ENCODE data around the gene TUBGCP6.

The TUBGCP6 gene

DNA sequence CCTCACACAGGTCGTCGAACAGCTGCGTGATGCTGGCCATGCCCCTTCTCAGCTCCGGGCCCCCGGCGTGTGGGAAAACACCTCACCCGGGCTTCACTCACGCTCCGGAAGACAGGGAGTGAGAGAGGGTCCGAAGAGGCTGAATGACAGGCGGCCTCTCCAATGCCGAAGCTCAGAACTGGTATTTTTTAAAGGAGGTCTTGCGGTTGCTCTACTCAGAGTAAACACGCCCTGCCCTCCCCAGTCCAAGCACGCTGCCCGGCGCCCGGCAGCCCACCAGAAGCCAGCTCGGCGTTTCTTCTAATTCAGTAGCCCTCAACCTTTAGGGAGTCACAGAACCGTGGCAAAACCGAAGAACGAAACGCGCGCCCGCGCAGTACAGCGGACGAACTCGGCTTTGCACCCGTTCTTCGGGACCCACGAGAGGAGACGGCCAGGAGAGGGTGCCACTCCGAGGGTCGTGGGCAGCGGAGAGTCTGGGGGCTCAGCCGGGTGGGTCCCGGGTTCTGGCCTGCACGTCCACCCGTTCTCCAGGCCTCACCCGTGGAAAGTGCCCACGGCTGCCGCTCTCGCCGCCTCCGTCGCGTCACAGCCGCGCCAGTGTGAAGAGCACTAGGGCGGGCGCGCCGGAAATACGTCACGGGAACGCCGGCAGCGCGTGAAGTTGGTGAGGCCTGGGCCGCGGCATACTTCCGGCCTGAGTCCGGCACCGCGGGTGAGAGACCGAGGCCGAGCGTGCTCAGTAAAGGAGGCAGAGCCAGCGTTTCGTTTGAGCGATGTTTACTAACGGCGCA is at the start of gene TUBGCP6:
TSS of gene TUBGCP6 (minus strand) at position 604 of the 794 bp plus-strand sequence. CDS start at position 40, 564 bp downstream.
- no peak for TF ChIP-seq CTCF (IDR thresholded peaks at IDR 0.05)

DNA sequence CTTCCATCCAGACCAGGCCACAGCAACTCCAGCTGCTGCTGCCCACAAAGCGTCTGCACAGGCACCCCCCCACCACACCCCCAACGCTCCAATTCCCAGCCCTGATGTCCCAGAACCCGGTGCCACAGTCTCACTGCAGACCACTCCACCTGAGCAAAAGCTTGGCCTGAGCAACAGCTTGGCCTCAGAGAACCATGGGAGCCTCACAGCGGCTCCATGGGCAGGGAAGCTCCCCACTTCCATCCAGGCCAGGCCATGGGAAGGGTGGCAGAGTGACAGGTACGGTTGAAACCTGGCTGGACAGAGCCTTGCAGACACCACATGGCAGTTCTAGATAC is 49.5 kb upstream of the TUBGCP6 start:
- TF ChIP-seq CTCF (IDR thresholded peaks at IDR 0.05), result no peak

- TF ChIP-seq CTCF (IDR thresholded peaks at IDR 0.05), result no peak
These were observed 48.9 kb upstream of the TUBGCP6 start for GRCh38 chr22:50293441-50294318.

GRCh38 chr22:50292643-50293440 is 48.0 kb upstream of the TUBGCP6 start:
- TF ChIP-seq CTCF (IDR thresholded peaks at IDR 0.05), result no peak

DNA sequence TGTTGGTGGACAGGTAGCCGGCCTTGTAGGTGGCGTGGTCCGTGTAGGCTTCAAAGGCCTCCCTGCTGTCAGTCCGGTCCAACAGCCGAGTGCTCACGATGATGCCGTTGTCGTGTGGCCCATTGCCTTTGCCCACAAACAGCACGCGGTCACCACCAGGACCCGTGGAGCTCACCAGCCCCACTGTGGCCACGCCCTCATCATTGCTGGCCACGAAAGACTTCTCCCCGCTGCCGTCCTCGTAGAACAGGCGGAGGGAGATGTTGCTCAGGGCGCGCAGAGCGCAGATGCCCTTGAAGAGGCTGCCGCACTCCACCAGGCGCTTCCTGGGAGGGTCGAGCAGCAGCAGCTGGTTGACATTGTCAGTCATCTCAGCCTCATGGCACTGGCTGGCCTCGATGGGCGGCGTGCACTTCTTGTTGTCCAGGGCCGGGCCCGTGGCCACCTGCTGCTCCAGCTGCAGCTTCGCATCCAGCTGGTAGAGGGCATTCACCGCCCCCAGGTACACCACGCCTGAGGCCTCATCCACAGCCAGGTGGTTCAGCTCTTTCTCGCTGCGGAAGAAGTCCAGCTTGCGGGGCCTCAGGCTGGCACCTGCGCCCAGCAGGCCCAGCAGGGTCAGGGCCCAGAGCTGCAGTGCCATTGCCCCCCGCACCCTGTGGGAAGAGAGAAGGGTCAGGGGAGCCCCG is 45.3 kb upstream of the TUBGCP6 start:
- no peak for TF ChIP-seq CTCF (IDR thresholded peaks at IDR 0.05)

DNA sequence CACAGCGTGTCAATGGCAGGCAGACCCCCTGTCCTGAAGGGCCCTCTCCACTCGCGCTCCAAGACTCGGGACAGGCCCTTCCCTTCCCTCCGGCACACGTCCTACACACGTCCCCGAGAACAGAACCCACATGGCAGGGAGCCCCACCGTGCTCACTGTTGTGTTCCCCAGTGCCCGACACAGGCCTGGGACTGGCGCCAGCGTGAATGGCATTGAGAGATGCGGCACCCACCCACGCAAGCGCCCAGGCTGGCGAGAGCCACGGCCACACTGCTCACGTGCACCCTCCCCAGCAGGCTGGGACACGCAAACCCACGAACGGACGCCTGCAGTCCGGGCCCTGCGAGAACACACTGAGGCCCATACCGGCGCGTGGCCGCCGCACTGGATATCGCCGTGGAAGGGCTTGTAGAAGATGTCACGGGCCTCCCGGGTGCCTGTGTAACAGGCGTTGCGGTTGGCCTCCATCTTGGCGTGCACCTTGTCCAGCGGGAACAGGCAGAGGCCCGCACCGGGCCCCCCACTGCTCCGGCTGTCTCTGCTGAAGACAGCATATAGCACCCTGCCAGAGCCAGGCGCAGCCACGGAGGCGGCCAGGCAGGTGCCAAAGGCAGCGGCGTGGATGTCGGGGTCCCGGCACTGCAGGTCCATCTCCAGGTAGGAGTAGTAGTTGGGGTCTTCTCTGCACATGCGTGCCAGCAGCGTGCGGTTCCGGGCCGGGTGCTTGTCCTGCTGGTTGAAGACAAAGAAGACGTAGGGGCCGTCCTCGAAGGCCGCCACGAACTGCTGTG is 44.5 kb upstream of the TUBGCP6 start:
- no peak for TF ChIP-seq CTCF (IDR thresholded peaks at IDR 0.05)
